Measurements from ENCODE around the gene FIG4.

FIG4 gene

GRCh38 chr6:109791301-109791700 lies 100.2 kb downstream of the FIG4 start:
- Histone ChIP-seq H3K4me1 (ENCODE audit: control insufficient read depth, insufficient read depth, low read length, poor library complexity, severe bottlenecking) (no peaks in the 10 kb centered on the region), H3K36me3 (ENCODE audit: control insufficient read depth, insufficient read depth, low read length) (peaks cover 7% of the 10 kb centered on the region), H3K4me3 (ENCODE audit: insufficient read depth, low read depth, low read length, poor library complexity, severe bottlenecking) (no peak overlapping the region), H3K27me3 (replicated peaks; ENCODE audit: control insufficient read depth, insufficient read depth, low read length, poor library complexity, severe bottlenecking) (no peaks in the 10 kb centered on the region), H3K9me3 (ENCODE audit: control insufficient read depth, low read length) (no peaks in the 10 kb centered on the region), H3K27ac (ENCODE audit: insufficient read depth, low read length, poor library complexity, severe bottlenecking) (no peak overlapping the region)
- DNase-seq, result no peak

- DNase-seq, result no peak
- Histone ChIP-seq H3K4me1 (ENCODE audit: control insufficient read depth, insufficient read depth, low read length, poor library complexity, severe bottlenecking) (no peaks in the 10 kb centered on the region), H3K27ac (ENCODE audit: insufficient read depth, low read length, poor library complexity, severe bottlenecking) (no peak overlapping the region)
Measured at GRCh38 chr6:109793021-109793420, 101.9 kb downstream of the FIG4 start.

DNA sequence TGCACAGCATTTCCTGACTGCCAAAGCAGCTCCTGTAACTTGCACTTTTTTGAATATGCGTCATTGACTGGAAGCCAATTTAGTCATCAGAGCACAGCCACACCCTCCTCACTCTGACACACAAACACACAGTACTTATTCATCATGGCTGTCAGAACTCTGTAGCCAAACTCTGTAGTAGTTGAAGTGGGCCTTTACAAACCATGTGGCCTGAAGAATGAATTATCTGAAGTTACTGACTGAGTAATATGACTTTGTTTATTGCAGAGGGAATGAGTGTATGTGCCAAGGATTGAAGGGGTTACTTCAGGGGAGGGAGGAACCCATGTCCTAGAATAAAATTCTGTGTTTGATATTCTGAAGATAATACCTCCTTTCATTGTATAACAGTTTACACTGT lies 102.7 kb downstream of the FIG4 start:
- H3K4me3 ChIP-seq (ENCODE audit: insufficient read depth, low read depth, low read length, poor library complexity, severe bottlenecking), result no peak overlapping the region
- H3K4me1 ChIP-seq (ENCODE audit: control insufficient read depth, insufficient read depth, low read length, poor library complexity, severe bottlenecking), result no peaks in the 10 kb centered on the region
- no peak overlapping the region for H3K27ac ChIP-seq (ENCODE audit: insufficient read depth, low read length, poor library complexity, severe bottlenecking)
- H3K27me3 ChIP-seq (replicated peaks; ENCODE audit: control insufficient read depth, insufficient read depth, low read length, poor library complexity, severe bottlenecking), result no peaks in the 10 kb centered on the region
- no peak for DNase-seq
- no peaks in the 10 kb centered on the region for H3K9me3 ChIP-seq (ENCODE audit: control insufficient read depth, low read length)
- H3K36me3 ChIP-seq (ENCODE audit: control insufficient read depth, insufficient read depth, low read length), result peaks cover 17% of the 10 kb centered on the region

More at GRCh38 chr6:109793021-109793420, 101.9 kb downstream of the FIG4 start:
- H3K4me3 ChIP-seq (ENCODE audit: insufficient read depth, low read depth, low read length, poor library complexity, severe bottlenecking), result no peak overlapping the region
- H3K27me3 ChIP-seq (replicated peaks; ENCODE audit: control insufficient read depth, insufficient read depth, low read length, poor library complexity, severe bottlenecking), result no peaks in the 10 kb centered on the region
- H3K9me3 ChIP-seq (ENCODE audit: control insufficient read depth, low read length), result no peaks in the 10 kb centered on the region
- H3K36me3 ChIP-seq (ENCODE audit: control insufficient read depth, insufficient read depth, low read length), result peaks cover 17% of the 10 kb centered on the region

GRCh38 chr6:109794201-109794923 lies 103.3 kb downstream of the FIG4 start:
- DNase-seq, result no peak
- H3K36me3 ChIP-seq (ENCODE audit: control insufficient read depth, insufficient read depth, low read length), result peaks cover 17% of the 10 kb centered on the region
- no peak overlapping the region for H3K27ac ChIP-seq (ENCODE audit: insufficient read depth, low read length, poor library complexity, severe bottlenecking)

DNA sequence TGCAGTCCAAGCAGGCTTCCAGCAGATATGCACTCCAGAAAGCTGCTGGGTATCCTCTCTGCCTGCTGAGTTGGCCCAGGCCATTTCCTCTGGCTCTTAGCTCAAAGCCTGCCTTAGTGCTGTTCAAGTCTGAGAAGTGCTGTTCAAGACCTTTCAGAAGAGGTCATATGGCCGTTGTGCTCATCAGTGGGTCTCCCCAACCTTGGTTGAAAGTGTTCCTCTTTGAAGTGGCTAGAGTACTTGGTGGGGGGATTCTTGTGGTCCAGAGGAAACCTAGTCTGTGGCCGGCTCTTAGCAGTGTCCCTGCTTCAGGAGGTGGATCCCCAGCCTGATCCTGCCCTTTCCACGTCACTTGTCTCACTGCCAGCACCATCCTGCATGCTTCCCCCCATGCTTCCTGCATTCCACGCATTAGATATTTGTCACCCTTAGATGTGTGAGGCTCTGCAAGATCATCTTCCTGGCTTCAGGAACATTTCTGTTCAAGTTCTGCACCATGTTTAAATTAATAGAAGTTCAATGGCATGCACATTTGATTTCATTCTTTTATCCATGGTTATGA lies 105.0 kb downstream of the FIG4 start:
- no peak overlapping the region for H3K27ac ChIP-seq (ENCODE audit: insufficient read depth, low read length, poor library complexity, severe bottlenecking)
- H3K4me1 ChIP-seq (ENCODE audit: control insufficient read depth, insufficient read depth, low read length, poor library complexity, severe bottlenecking), result no peaks in the 10 kb centered on the region
- DNase-seq, result no peak
- H3K27me3 ChIP-seq (replicated peaks; ENCODE audit: control insufficient read depth, insufficient read depth, low read length, poor library complexity, severe bottlenecking), result no peaks in the 10 kb centered on the region
- H3K36me3 ChIP-seq (ENCODE audit: control insufficient read depth, insufficient read depth, low read length), result peaks cover 17% of the 10 kb centered on the region
- H3K9me3 ChIP-seq (ENCODE audit: control insufficient read depth, low read length), result no peaks in the 10 kb centered on the region
- H3K4me3 ChIP-seq (ENCODE audit: insufficient read depth, low read depth, low read length, poor library complexity, severe bottlenecking), result no peak overlapping the region

More at GRCh38 chr6:109794201-109794923, 103.3 kb downstream of the FIG4 start:
- Histone ChIP-seq H3K27me3 (replicated peaks; ENCODE audit: control insufficient read depth, insufficient read depth, low read length, poor library complexity, severe bottlenecking) (no peaks in the 10 kb centered on the region), H3K4me3 (ENCODE audit: insufficient read depth, low read depth, low read length, poor library complexity, severe bottlenecking) (no peak overlapping the region), H3K9me3 (ENCODE audit: control insufficient read depth, low read length) (no peaks in the 10 kb centered on the region), H3K4me1 (ENCODE audit: control insufficient read depth, insufficient read depth, low read length, poor library complexity, severe bottlenecking) (no peaks in the 10 kb centered on the region)

GRCh38 chr6:109799129-109799528 lies 108.0 kb downstream of the FIG4 start:
- Histone ChIP-seq H3K27ac (ENCODE audit: insufficient read depth, low read length, poor library complexity, severe bottlenecking) (no peak overlapping the region), H3K27me3 (replicated peaks; ENCODE audit: control insufficient read depth, insufficient read depth, low read length, poor library complexity, severe bottlenecking) (no peaks in the 10 kb centered on the region), H3K4me3 (ENCODE audit: insufficient read depth, low read depth, low read length, poor library complexity, severe bottlenecking) (no peak overlapping the region), H3K9me3 (ENCODE audit: control insufficient read depth, low read length) (no peaks in the 10 kb centered on the region), H3K4me1 (ENCODE audit: control insufficient read depth, insufficient read depth, low read length, poor library complexity, severe bottlenecking) (no peaks in the 10 kb centered on the region), H3K36me3 (ENCODE audit: control insufficient read depth, insufficient read depth, low read length) (peaks cover 11% of the 10 kb centered on the region)
- no peak for DNase-seq

- no peaks in the 10 kb centered on the region for H3K4me1 ChIP-seq (ENCODE audit: control insufficient read depth, insufficient read depth, low read length, poor library complexity, severe bottlenecking)
- H3K27me3 ChIP-seq (replicated peaks; ENCODE audit: control insufficient read depth, insufficient read depth, low read length, poor library complexity, severe bottlenecking), result no peaks in the 10 kb centered on the region
- no peaks in the 10 kb centered on the region for H3K9me3 ChIP-seq (ENCODE audit: control insufficient read depth, low read length)
- no peak overlapping the region for H3K27ac ChIP-seq (ENCODE audit: insufficient read depth, low read length, poor library complexity, severe bottlenecking)
- DNase-seq, result no peak
- H3K4me3 ChIP-seq (ENCODE audit: insufficient read depth, low read depth, low read length, poor library complexity, severe bottlenecking), result no peak overlapping the region
- H3K36me3 ChIP-seq (ENCODE audit: control insufficient read depth, insufficient read depth, low read length), result peaks cover 11% of the 10 kb centered on the region
Measured at GRCh38 chr6:109799664-109800063, 108.6 kb downstream of the FIG4 start.

- Histone ChIP-seq H3K4me3 (ENCODE audit: insufficient read depth, low read depth, low read length, poor library complexity, severe bottlenecking) (no peak overlapping the region), H3K36me3 (ENCODE audit: control insufficient read depth, insufficient read depth, low read length) (peaks cover 11% of the 10 kb centered on the region), H3K9me3 (ENCODE audit: control insufficient read depth, low read length) (no peaks in the 10 kb centered on the region), H3K27me3 (replicated peaks; ENCODE audit: control insufficient read depth, insufficient read depth, low read length, poor library complexity, severe bottlenecking) (no peaks in the 10 kb centered on the region), H3K27ac (ENCODE audit: insufficient read depth, low read length, poor library complexity, severe bottlenecking) (no peak overlapping the region), H3K4me1 (ENCODE audit: control insufficient read depth, insufficient read depth, low read length, poor library complexity, severe bottlenecking) (no peaks in the 10 kb centered on the region)
- no peak for DNase-seq
Measured at GRCh38 chr6:109800771-109801170, 109.7 kb downstream of the FIG4 start.

GRCh38 chr6:109801794-109802193 lies 110.7 kb downstream of the FIG4 start:
- Histone ChIP-seq H3K4me1 (ENCODE audit: control insufficient read depth, insufficient read depth, low read length, poor library complexity, severe bottlenecking) (no peaks in the 10 kb centered on the region), H3K36me3 (ENCODE audit: control insufficient read depth, insufficient read depth, low read length) (peaks cover 8% of the 10 kb centered on the region), H3K27ac (ENCODE audit: insufficient read depth, low read length, poor library complexity, severe bottlenecking) (no peak overlapping the region), H3K9me3 (ENCODE audit: control insufficient read depth, low read length) (no peaks in the 10 kb centered on the region), H3K4me3 (ENCODE audit: insufficient read depth, low read depth, low read length, poor library complexity, severe bottlenecking) (no peak overlapping the region), H3K27me3 (replicated peaks; ENCODE audit: control insufficient read depth, insufficient read depth, low read length, poor library complexity, severe bottlenecking) (no peaks in the 10 kb centered on the region)
- no peak for DNase-seq

GRCh38 chr6:109804020-109804419 lies 112.9 kb downstream of the FIG4 start:
- DNase-seq, result no peak
- Histone ChIP-seq H3K4me1 (ENCODE audit: control insufficient read depth, insufficient read depth, low read length, poor library complexity, severe bottlenecking) (no peaks in the 10 kb centered on the region), H3K27ac (ENCODE audit: insufficient read depth, low read length, poor library complexity, severe bottlenecking) (no peak overlapping the region), H3K9me3 (ENCODE audit: control insufficient read depth, low read length) (no peaks in the 10 kb centered on the region), H3K27me3 (replicated peaks; ENCODE audit: control insufficient read depth, insufficient read depth, low read length, poor library complexity, severe bottlenecking) (no peaks in the 10 kb centered on the region), H3K36me3 (ENCODE audit: control insufficient read depth, insufficient read depth, low read length) (no peaks in the 10 kb centered on the region), H3K4me3 (ENCODE audit: insufficient read depth, low read depth, low read length, poor library complexity, severe bottlenecking) (no peak overlapping the region)
